Endothelial cell (in vitro differentiated cells): ENCODE results near the gene ATP6AP1. TPM values are rescaled to one million over a fixed set of nuclear protein-coding genes. Genes with fewer than 3 reads are reported as not detected.
A peak's percentile ranks its signal among the peaks of the same experiment; 100 is the strongest.

Source experiments
- DNase-seq: peaks from one replicate; pipeline ENCODE4 v3.0.0; 2021; ENCODE audit warnings: low spot score
- H3K27ac Mint-ChIP-seq: one replicate; pipeline ENCODE4 v1.8.0; 2021; ENCODE audit warnings: mixed read lengths, inconsistent platforms; ENCODE audit not compliant: unreplicated experiment
- H3K27me3 Mint-ChIP-seq: one replicate; pipeline ENCODE4 v1.8.0; 2021; ENCODE audit warnings: mild to moderate bottlenecking, moderate library complexity, mixed read lengths, inconsistent platforms; ENCODE audit not compliant: unreplicated experiment
- H3K36me3 Mint-ChIP-seq: one replicate; pipeline ENCODE4 v1.8.0; 2021; ENCODE audit warnings: mild to moderate bottlenecking, low read depth, mixed read lengths, inconsistent platforms; ENCODE audit not compliant: unreplicated experiment
- H3K4me1 Mint-ChIP-seq: one replicate; pipeline ENCODE4 v1.8.0; 2021; ENCODE audit warnings: mild to moderate bottlenecking, mixed read lengths, inconsistent platforms; ENCODE audit not compliant: unreplicated experiment
- H3K4me3 Mint-ChIP-seq: one replicate; pipeline ENCODE4 v1.8.0; 2021; ENCODE audit warnings: mild to moderate bottlenecking, mixed read lengths, inconsistent platforms; ENCODE audit not compliant: unreplicated experiment
- H3K9me3 Mint-ChIP-seq: one replicate; pipeline ENCODE4 v1.8.0; 2021; ENCODE audit warnings: mixed read lengths, inconsistent platforms; ENCODE audit not compliant: unreplicated experiment
- CTCF ChIP-seq: fragments of 200-600 bp; sonication (generic); IDR thresholded peaks from one replicate; pipeline ENCODE4 v1.5.0; 2021; ENCODE audit warnings: antibody characterized with exemption; ENCODE audit not compliant: unreplicated experiment
- total RNA-seq: library from RNA; stranded (reverse); fragmentation: NEBNext Ultra II Directional; extraction: Animal tissue kit (Norgen Biotek cat#: 25700); gene quantifications from one replicate; pipeline ENCODE4 v1.2.1, GENCODE V29; 2021; ENCODE audit not compliant: unreplicated experiment

ATP6AP1 gene
- total RNA-seq, 1 donor from 2014 or later = 100 TPM

GRCh38 chrX:154380787-154381186 is 47.7 kb upstream of the ATP6AP1 start:
- Mint-ChIP-seq H3K4me3 (peak overlapping the region; percentile 91), H3K27me3 (no peaks in the 10 kb centered on the region), H3K36me3 (no peaks in the 10 kb centered on the region), H3K4me1 (peaks cover 8% of the 10 kb centered on the region), H3K9me3 (no peaks in the 10 kb centered on the region), H3K27ac (no peak overlapping the region)
- DNase-seq = no peak
- no peak for TF ChIP-seq CTCF

DNA sequence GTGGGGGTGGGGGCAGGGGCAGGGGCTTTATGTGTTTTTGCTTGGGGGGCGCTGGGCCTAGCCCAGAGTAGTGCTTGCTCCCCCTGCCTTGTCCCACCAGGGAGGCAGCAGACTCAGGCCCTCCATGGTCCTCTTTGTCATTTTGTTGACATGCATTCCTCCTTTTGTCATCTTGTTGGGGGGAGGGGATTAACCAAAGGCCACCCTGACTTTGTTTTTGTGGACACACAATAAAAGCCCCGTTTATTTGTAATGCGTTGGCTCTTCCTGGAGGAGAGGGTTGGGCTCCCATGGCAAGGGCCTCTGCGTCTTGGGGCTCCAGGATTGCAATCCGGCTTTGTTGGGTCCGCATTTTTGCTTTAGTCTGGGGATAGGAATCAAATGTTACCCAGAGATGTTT is 47.2 kb upstream of the ATP6AP1 start:
- Mint-ChIP-seq H3K4me3 (no peak overlapping the region), H3K27ac (no peak overlapping the region), H3K36me3 (no peaks in the 10 kb centered on the region), H3K27me3 (no peaks in the 10 kb centered on the region), H3K9me3 (no peaks in the 10 kb centered on the region), H3K4me1 (peaks cover 8% of the 10 kb centered on the region)
- no peak for TF ChIP-seq CTCF
- DNase-seq = no peak

- Mint-ChIP-seq H3K4me3 (no peak overlapping the region), H3K27ac (no peak overlapping the region), H3K4me1 (peaks cover 8% of the 10 kb centered on the region)
Measured at GRCh38 chrX:154382483-154383069, 45.9 kb upstream of the ATP6AP1 start.

DNA sequence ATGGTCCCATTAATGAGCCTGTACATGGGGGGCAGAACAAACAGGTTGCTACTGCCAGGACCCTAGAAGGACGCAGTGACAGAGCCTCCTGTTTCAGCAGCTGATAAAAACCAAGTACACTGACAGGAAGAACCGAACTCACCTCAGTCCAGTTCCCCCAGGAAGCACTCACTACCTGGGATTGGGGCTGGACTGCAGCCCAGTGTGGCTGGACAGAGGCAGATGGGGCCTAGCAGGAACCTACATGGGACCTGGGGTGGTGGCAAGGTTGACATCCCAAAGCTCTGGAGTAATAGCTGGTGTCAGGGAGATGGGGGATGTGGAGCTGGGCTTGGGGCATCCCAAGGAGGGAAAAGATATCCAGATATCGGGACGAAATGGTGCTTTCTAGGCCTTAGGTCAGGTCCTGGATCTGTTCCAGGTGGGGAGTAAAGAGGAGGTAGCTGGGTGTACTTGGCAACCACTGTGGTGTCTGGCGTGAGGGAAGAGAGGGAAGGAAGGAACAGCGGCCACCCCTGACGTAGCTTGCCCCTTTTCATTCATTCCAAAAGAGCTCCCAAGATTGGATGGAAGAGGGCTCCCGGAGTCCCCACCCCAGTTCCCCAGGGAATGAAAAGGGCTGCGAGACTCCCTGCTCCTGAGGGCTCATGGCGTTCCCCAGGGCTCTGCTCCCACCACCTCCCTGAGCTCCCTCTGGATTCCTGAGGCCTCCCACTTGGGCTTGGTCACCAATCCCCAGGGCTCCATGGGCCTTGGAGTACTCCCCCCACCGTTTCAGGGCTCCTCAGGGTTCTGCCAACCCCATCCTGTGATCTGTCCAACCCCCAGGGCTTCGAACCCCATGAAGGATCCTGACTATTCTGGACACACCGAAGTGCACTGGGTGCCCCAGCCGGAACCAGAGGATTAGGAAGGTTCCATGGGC is 44.9 kb upstream of the ATP6AP1 start:
- H3K27ac Mint-ChIP-seq = no peak overlapping the region
- TF ChIP-seq CTCF = no peak
- H3K36me3 Mint-ChIP-seq = no peaks in the 10 kb centered on the region
- DNase-seq = no peak
- no peaks in the 10 kb centered on the region for H3K9me3 Mint-ChIP-seq
- H3K27me3 Mint-ChIP-seq = no peaks in the 10 kb centered on the region
- peaks cover 8% of the 10 kb centered on the region for H3K4me1 Mint-ChIP-seq
- H3K4me3 Mint-ChIP-seq = no peak overlapping the region

More at GRCh38 chrX:154382483-154383069, 45.9 kb upstream of the ATP6AP1 start:
- DNase-seq = no peak
- H3K27me3 Mint-ChIP-seq = no peaks in the 10 kb centered on the region
- no peak for TF ChIP-seq CTCF
- no peaks in the 10 kb centered on the region for H3K36me3 Mint-ChIP-seq
- H3K9me3 Mint-ChIP-seq = no peaks in the 10 kb centered on the region
